AG04450 (cell line): ENCODE measurements around the gene ABCF2. TPM values are rescaled to one million over a fixed set of nuclear protein-coding genes. Genes with fewer than 3 reads are reported as not detected.

Source experiments
- CTCF ChIA-PET: fragments of 300-600, 350-600 bp; formaldehyde crosslinking; extraction: SDS; loops from one replicate; lab custom pipeline; 2022; ENCODE audit warnings: antibody characterized with exemption, inconsistent platforms; lab: Charles Lee
- POLR2A ChIA-PET: fragments of 350-600 bp; formaldehyde crosslinking; extraction: SDS; loops from one replicate; lab custom pipeline; 2021; ENCODE audit warnings: antibody characterized with exemption, inconsistent platforms; lab: Yijun Ruan, JAX
- DNase-seq: peaks from one replicate; pipeline ENCODE4 v3.0.0-alpha.2; 2011; ENCODE audit warnings: low read depth, low spot score
- H3K27ac ChIP-seq: one replicate; pipeline ENCODE4 v1.5.1; 2012; ENCODE audit warnings: low read depth, low read length, control low read depth
- H3K27me3 ChIP-seq: one replicate; pipeline ENCODE4 v1.6.0; 2012; ENCODE audit warnings: low read length; ENCODE audit not compliant: control insufficient read depth, insufficient read depth
- H3K4me3 ChIP-seq: 2 replicates; pipeline ENCODE4 v1.5.1; 2011; ENCODE audit warnings: mild to moderate bottlenecking, low read depth, low read length, control low read depth
- H3K9me3 ChIP-seq: 2 replicates; pipeline ENCODE4 v1.5.1; 2012; ENCODE audit warnings: low read length; ENCODE audit not compliant: control insufficient read depth, insufficient read depth
- polyA plus RNA-seq: library from polyadenylated mRNA; depleted of rRNA; stranded (reverse); fragments of >200 nt; gene quantifications from 2 replicates; pipeline ENCODE4 v1.2.3, GENCODE V29; 2011
- TF ChIP-seq, protein P1 (sequence below): IDR thresholded peaks from 2 replicates; pipeline ENCODE4 v1.5.1; 2011; ENCODE audit warnings: low read depth, low read length, control low read depth, inconsistent platforms

Gene ABCF2
- polyA plus RNA-seq, 1 experiment, result 31.0 TPM

DNA sequence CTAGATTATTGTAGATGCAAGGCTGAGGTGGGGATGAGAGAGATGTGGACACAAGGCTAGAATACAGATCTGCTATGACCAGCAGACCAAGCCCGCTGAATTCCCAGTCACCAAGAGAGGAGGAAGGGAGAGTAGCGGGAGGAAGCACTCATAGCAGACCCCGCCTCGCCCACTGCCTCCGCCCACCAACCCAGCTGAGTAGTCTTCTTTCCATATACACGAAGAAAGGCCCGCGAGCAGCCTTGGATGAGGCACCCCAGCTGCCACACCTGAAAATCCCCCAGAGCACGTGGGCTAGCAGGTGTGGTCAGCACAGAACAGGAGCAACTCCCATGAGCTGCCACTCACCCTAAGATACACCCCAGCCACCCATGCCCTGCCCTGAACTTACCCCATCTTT, 8.8 kb downstream of the ABCF2 start:
- TF ChIP-seq, protein P1, sequence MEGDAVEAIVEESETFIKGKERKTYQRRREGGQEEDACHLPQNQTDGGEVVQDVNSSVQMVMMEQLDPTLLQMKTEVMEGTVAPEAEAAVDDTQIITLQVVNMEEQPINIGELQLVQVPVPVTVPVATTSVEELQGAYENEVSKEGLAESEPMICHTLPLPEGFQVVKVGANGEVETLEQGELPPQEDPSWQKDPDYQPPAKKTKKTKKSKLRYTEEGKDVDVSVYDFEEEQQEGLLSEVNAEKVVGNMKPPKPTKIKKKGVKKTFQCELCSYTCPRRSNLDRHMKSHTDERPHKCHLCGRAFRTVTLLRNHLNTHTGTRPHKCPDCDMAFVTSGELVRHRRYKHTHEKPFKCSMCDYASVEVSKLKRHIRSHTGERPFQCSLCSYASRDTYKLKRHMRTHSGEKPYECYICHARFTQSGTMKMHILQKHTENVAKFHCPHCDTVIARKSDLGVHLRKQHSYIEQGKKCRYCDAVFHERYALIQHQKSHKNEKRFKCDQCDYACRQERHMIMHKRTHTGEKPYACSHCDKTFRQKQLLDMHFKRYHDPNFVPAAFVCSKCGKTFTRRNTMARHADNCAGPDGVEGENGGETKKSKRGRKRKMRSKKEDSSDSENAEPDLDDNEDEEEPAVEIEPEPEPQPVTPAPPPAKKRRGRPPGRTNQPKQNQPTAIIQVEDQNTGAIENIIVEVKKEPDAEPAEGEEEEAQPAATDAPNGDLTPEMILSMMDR, result no peak
- ChIA-PET POLR2A (no interaction called here), CTCF (interaction anchor here (1.1 kb wide), 1 partner anchor 26 kb away, joined by 6 read pairs; no protein-coding TSS in a partner anchor)
- DNase-seq, result no peak
- Histone ChIP-seq H3K9me3 (no peaks in the 10 kb centered on the region), H3K27ac (no peak overlapping the region), H3K4me3 (no peak overlapping the region), H3K27me3 (no peaks in the 10 kb centered on the region)

DNA sequence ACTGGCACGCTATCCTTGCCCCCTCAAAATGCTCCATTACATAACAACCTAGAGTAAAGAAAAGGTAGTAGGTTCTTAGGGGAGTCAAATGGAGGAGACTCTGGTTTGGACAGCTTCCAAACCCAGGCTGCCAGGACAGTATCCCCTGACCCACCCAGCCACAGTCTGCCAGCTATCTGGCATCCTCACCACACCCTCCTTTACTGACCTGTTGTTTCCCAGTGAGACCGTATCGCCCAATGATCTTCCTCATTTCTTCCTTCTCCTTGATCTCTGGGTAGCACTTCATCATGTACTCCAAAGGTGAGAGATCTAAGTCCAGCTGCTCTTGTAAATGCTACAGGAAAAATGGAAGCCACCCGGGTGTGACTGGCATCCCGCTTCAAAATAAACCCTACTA, 11.6 kb downstream of the ABCF2 start:
- no peak overlapping the region for H3K27ac ChIP-seq
- POLR2A ChIA-PET, result no interaction called here
- TF ChIP-seq, protein P1, result no peak
- no peaks in the 10 kb centered on the region for H3K27me3 ChIP-seq
- no peak for DNase-seq
- no peaks in the 10 kb centered on the region for H3K9me3 ChIP-seq
- CTCF ChIA-PET, result interaction anchor here (1.4 kb wide), 1 partner anchor 100 kb away, joined by 3 read pairs; no protein-coding TSS in a partner anchor
- H3K4me3 ChIP-seq, result no peak overlapping the region

DNA sequence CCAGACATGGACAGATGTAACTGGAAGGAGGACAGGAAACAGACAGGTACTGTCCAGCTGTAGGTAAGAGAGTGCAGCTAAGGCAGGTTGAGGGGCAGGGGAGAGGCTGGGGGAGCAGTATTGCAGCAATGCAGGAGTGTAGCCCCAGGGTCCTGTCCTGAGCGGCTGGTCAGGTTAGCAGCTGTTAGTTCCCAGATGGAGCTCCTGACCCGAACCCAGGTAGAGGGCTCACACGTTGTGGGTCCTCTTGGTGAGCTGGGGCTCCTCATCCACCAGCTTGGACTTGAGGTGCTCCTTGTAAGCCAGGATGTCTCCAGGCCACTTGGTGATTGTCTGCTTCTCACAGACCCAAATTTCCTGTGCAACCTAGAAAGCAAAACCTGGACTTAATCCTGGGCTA, 13.2 kb downstream of the ABCF2 start:
- ChIA-PET POLR2A (no interaction called here), CTCF (interaction anchor here (0.6 to 1.1 kb wide), 2 partner anchors 13 to 90 kb away, joined by 3 to 4 read pairs; no protein-coding TSS in a partner anchor)
- H3K4me3 ChIP-seq, result no peak overlapping the region
- DNase-seq, result no peak
- H3K27ac ChIP-seq, result no peak overlapping the region
- TF ChIP-seq, protein P1, result no peak
- H3K27me3 ChIP-seq, result peaks cover 6% of the 10 kb centered on the region
- no peaks in the 10 kb centered on the region for H3K9me3 ChIP-seq

DNA sequence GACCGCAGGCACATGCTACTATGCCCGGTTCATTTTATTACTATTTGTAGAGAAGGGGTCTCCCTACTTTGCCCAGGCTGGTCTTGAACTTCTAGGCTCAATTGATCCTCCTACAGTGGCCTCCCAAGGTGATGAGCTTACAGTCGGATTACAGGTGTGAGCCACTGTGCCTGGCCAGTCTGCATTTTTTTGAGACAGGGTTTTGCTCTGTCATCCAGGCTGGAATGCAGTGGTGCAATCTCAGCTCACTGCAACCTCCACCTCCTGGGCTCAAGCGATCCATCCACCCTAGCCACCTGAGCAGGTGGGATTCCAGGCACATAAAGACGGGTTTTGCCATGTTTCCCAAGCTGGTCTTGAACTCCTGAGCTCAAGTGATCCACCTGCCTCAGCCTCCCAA, 14.4 kb downstream of the ABCF2 start:
- peaks cover 14% of the 10 kb centered on the region for H3K27me3 ChIP-seq
- TF ChIP-seq, protein P1, result no peak
- CTCF ChIA-PET, result interaction anchor here (1.4 kb wide), 1 partner anchor 31 kb away, joined by 5 read pairs; no protein-coding TSS in a partner anchor
- POLR2A ChIA-PET, result no interaction called here
- H3K9me3 ChIP-seq, result no peaks in the 10 kb centered on the region
- H3K4me3 ChIP-seq, result no peak overlapping the region
- no peak overlapping the region for H3K27ac ChIP-seq
- DNase-seq, result no peak

DNA sequence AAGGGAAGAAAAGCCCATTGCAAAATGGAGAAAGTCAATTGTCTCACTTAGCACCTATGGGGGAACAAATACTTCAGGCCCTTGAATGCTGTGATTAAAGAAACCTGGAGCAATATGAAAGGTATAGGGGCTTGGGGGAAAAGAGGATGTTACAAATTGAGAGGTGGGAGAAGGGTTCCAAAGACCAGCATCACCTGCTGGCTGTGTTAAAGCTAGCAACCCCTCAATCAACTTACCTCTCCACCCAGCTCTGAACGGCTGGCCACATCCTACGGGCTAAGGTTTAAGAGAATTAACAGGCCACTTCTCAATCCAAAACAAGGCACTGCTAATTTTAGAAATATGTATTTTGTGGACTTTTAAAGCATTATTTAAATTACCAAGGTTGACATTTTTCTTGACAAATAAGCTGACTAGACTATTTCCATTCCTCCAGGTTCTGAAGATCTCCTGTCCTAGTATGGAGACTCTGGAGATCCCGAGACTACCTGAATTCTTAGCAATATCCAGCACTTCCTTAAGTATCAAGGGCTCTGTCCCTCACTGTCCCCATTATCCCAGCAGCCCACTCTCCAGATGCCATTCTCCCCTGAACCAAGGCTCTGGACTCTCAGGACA, 15.7 kb downstream of the ABCF2 start:
- Histone ChIP-seq H3K27me3 (peaks cover 23% of the 10 kb centered on the region), H3K27ac (no peak overlapping the region), H3K9me3 (no peaks in the 10 kb centered on the region), H3K4me3 (no peak overlapping the region)
- ChIA-PET POLR2A (no interaction called here), CTCF (interaction anchor here (1.4 kb wide), 1 partner anchor 33 kb away, joined by 5 read pairs; no protein-coding TSS in a partner anchor)
- DNase-seq, result no peak
- TF ChIP-seq, protein P1, result no peak
